K562 (cell line): ENCODE data around the gene GPN1. TPM values are rescaled to one million over a fixed set of nuclear protein-coding genes. Genes with fewer than 3 reads are reported as not detected.

Source experiments
- ATAC-seq: fragments of 200-7000 bp; cut with Tn5 transposase; 3 replicates; pipeline ENCODE4 v1.9.1; 2020; ENCODE audit warnings: moderate library complexity
- BruUV-seq: library from RNA; stranded (reverse); fragments of 400-500 nt; replicated peaks from 2 replicates; lab custom pipeline; 2021; lab: Mats Ljungman, UMichigan
- CTCF ChIA-PET: fragments of 300-600 bp; formaldehyde crosslinking; extraction: SDS; loops from one replicate; lab custom pipeline; 2021; ENCODE audit warnings: low intra/inter-chr PET ratio; lab: Yijun Ruan, JAX
- POLR2A ChIA-PET: fragments of 300-600, 350-650 bp; sonication (Branson Sonifier 250); formaldehyde crosslinking; extraction: SDS; loops from one replicate; lab custom pipeline; 2021; ENCODE audit warnings: antibody characterized with exemption, inconsistent platforms; lab: Yijun Ruan, JAX
- DNase-seq, 4 experiments: peaks; one replicate each; pipeline versions ENCODE4 v3.0.0 to v3.0.0-alpha.2; 2011 to 2018; ENCODE audit warnings: low spot score in 3 of 4, mixed read lengths in 3 of 4; ENCODE audit errors: extremely low read depth in 1 of 4
- FAIRE-seq: peaks from 2 replicates; lab custom pipeline; 2011; peaks lifted over from hg19 to GRCh38; lab: Jason Lieb, UNC
- H2AFZ ChIP-seq: 2 replicates; pipeline ENCODE4 v1.6.0; 2011; ENCODE audit warnings: low read depth, low read length, control low read depth, inconsistent platforms
- H3K27ac ChIP-seq: fragments of 200-600 bp; 3 replicates; pipeline ENCODE4 v1.8.0; 2011; ENCODE audit warnings: low read depth, mild to moderate bottlenecking, control low read depth, inconsistent platforms, low read length, moderate library complexity, mixed read lengths; ENCODE audit errors: extremely low read depth
- H3K27me3 ChIP-seq, 2 experiments: fragments of 300-600 bp in 1 of 2; 2 replicates in 1 of 2; 3 replicates in 1 of 2; pipeline versions ENCODE4 v1.6.0 to v1.8.0; 2011; ENCODE audit warnings: inconsistent platforms in 2 of 2, low read length in 2 of 2, mild to moderate bottlenecking in 1 of 2, mixed read lengths in 1 of 2, moderate library complexity in 1 of 2; ENCODE audit not compliant: control insufficient read depth in 2 of 2, insufficient read depth in 2 of 2
- H3K36me3 ChIP-seq: fragments of 300-600 bp; 3 replicates; pipeline ENCODE4 v1.8.0; 2011; ENCODE audit warnings: mild to moderate bottlenecking, low read length, inconsistent platforms; ENCODE audit not compliant: control insufficient read depth, insufficient read depth
- H3K4me1 ChIP-seq, 2 experiments: fragments of 200-600 bp in 1 of 2; replicated peaks in 1 of 2; 2 replicates in 1 of 2; 3 replicates in 1 of 2; pipeline versions ENCODE4 v1.5.1 to v1.8.0; 2011; ENCODE audit warnings: inconsistent platforms in 2 of 2, low read length in 2 of 2, mild to moderate bottlenecking in 1 of 2, mixed read lengths in 1 of 2, moderate library complexity in 1 of 2; ENCODE audit not compliant: control insufficient read depth in 2 of 2, insufficient read depth in 2 of 2
- H3K4me2 ChIP-seq: 2 replicates; pipeline ENCODE4 v1.6.1; 2011; ENCODE audit warnings: low read length, control low read depth, inconsistent platforms, mixed read lengths; ENCODE audit not compliant: insufficient read depth
- H3K4me3 ChIP-seq: fragments of 200-600 bp; sonication (generic), shearing (Covaris generic); 2 replicates; pipeline ENCODE4 v1.5.1; 2016; ENCODE audit warnings: control low read depth, inconsistent platforms
- H3K79me2 ChIP-seq: fragments of 200-600 bp; 3 replicates; pipeline ENCODE4 v1.8.0; 2011; ENCODE audit warnings: low read length, inconsistent platforms; ENCODE audit not compliant: control insufficient read depth, insufficient read depth
- H3K9ac ChIP-seq, 2 experiments: 2 replicates each; pipeline versions ENCODE4 v1.6.0 to v1.6.1; 2011; ENCODE audit warnings: low read depth in 2 of 2, low read length in 2 of 2, control low read depth in 1 of 2, inconsistent platforms in 1 of 2, mild to moderate bottlenecking in 1 of 2, mixed read lengths in 1 of 2; ENCODE audit not compliant: insufficient read depth in 1 of 2
- H3K9me1 ChIP-seq: one replicate; pipeline ENCODE4 v1.6.0; 2011; ENCODE audit warnings: inconsistent platforms, mild to moderate bottlenecking, low read length, moderate library complexity; ENCODE audit not compliant: control insufficient read depth, insufficient read depth
- H3K9me3 ChIP-seq: replicated peaks from 2 replicates; pipeline ENCODE4 v1.5.1; 2011; ENCODE audit warnings: low read depth, low read length, inconsistent platforms; ENCODE audit not compliant: control insufficient read depth, insufficient read depth
- H4K20me1 ChIP-seq: replicated peaks from 2 replicates; pipeline ENCODE4 v1.6.1; 2011; ENCODE audit warnings: low read length, inconsistent platforms, mixed read lengths; ENCODE audit not compliant: control insufficient read depth, insufficient read depth
- CREBBP ChIP-seq: IDR thresholded peaks from one replicate; pipeline ENCODE4 v1.6.1; 2012; ENCODE audit warnings: low read depth, mild to moderate bottlenecking, control low read depth, inconsistent platforms, low read length
- FOS ChIP-seq: IDR thresholded peaks from 3 replicates; pipeline ENCODE4 v1.6.1; 2011; ENCODE audit not compliant: insufficient read length; ENCODE audit errors: extremely low read depth
- RAD21 ChIP-seq, 2 experiments: fragments of 250-450 bp in 1 of 2; fragments of 450-650 bp in 1 of 2; sonication (Bioruptor Pico) in 1 of 2; formaldehyde crosslinking in 1 of 2; IDR thresholded peaks in 1 of 2; conservative IDR thresholded peaks in 1 of 2; 2 replicates each; pipeline versions ENCODE4 v1.4.0 to v1.8.0; 2020 to 2022; ENCODE audit warnings: mild to moderate bottlenecking in 2 of 2, moderate library complexity in 1 of 2
- RFX1 ChIP-seq: fragments of 450-650 bp; IDR thresholded peaks from 2 replicates; pipeline ENCODE4 v1.6.1; 2016; ENCODE audit warnings: mild to moderate bottlenecking, moderate library complexity
- ZKSCAN3 ChIP-seq: fragments of 250-450 bp; sonication (Bioruptor Pico); IDR thresholded peaks from 2 replicates; pipeline ENCODE4 v1.4.0; 2020
- ZNF507 ChIP-seq: conservative IDR thresholded peaks from 2 replicates; pipeline ENCODE4 v1.6.1; 2017; ENCODE audit warnings: missing genetic modification characterization, missing compliant biosample characterization
- ZSCAN32 ChIP-seq: fragments of 450-650 bp; formaldehyde crosslinking; IDR thresholded peaks from 2 replicates; pipeline ENCODE4 v1.4.0; 2020; ENCODE audit warnings: mild to moderate bottlenecking, moderate library complexity
- WGBS: fragments of 100-300 bp; shearing (Covaris generic); methylation state at CpG from one replicate; pipeline ENCODE4 v1.1.6; 2016; ENCODE audit warnings: low coverage, mixed read lengths; ENCODE audit not compliant: insufficient coverage; ENCODE audit errors: missing lambda C conversion rate; 5-methylcytosine and 5-hydroxymethylcytosine counted together
- in situ Hi-C: fragments of 300-500 bp; cut with MboI; formaldehyde crosslinking; loops from 4 replicates; pipeline ENCODE4 v1.15.0; 2018; ENCODE audit warnings: inconsistent platforms, mixed read lengths
- intact Hi-C: fragments of 100-400 bp; cut with micrococcal nuclease; formaldehyde crosslinking; loops from 2 replicates; pipeline ENCODE4 v1.14.2; 2022
- polyA plus RNA-seq, 8 experiments: library from polyadenylated mRNA; depleted of rRNA in 4 of 8; stranded (reverse) in 5 of 8; unstranded in 3 of 8; fragments of >200 nt; fragmentation: Nextera tagmentation in 2 of 8; fragmentation: Illumina TruSeq in 1 of 8; extraction: Ambion mirVana in 2 of 8; extraction: Trizol in 1 of 8; gene quantifications; 2 replicates each; pipeline versions ENCODE4 v1.2.1 to v1.2.3, GENCODE V29; 2011 to 2014; ENCODE audit warnings: inconsistent platforms in 1 of 8, missing spikeins in 1 of 8
- total RNA-seq, 7 experiments: library from RNA; depleted of rRNA in 6 of 7; stranded (reverse); fragments of >200 nt in 6 of 7; fragmentation: Illumina TruSeq in 2 of 7; extraction: Trizol in 2 of 7; gene quantifications; 2 replicates each; pipeline versions ENCODE4 v1.2.1 to v1.2.3, GENCODE V29; 2011 to 2021; ENCODE audit warnings: low replicate concordance in 1 of 7
- TF ChIP-seq, protein P1 (sequence below): sonication (generic); formaldehyde crosslinking; IDR thresholded peaks from 2 replicates; pipeline ENCODE4 v1.8.0; 2022; ENCODE audit warnings: mild to moderate bottlenecking, missing genetic modification reagents
- TF ChIP-seq, protein P2 (sequence below): fragments of 450-650 bp; conservative IDR thresholded peaks from 2 replicates; pipeline ENCODE4 v1.6.1; 2016; ENCODE audit warnings: missing genetic modification characterization, low read depth, mild to moderate bottlenecking, control low read depth, missing compliant biosample characterization
- TF ChIP-seq, protein P3 (sequence below), 3 experiments: IDR thresholded peaks in 2 of 3; conservative IDR thresholded peaks in 1 of 3; 2 replicates each; pipeline ENCODE4 v1.5.1; 2011 to 2012; ENCODE audit warnings: low read length in 3 of 3, mild to moderate bottlenecking in 3 of 3, control low read depth in 2 of 3, improper control_type of control experiment in 1 of 3, inconsistent platforms in 1 of 3, low read depth in 1 of 3, mixed read lengths in 1 of 3, moderate library complexity in 1 of 3; ENCODE audit not compliant: insufficient read depth in 2 of 3

GPN1 gene
- total and polyA plus RNA-seq, 9 of the 15 experiments (the other 6 are each of a cell fraction or from before 2014, with no cell fraction given): 23.4 to 171 (median 48.2) TPM

DNA sequence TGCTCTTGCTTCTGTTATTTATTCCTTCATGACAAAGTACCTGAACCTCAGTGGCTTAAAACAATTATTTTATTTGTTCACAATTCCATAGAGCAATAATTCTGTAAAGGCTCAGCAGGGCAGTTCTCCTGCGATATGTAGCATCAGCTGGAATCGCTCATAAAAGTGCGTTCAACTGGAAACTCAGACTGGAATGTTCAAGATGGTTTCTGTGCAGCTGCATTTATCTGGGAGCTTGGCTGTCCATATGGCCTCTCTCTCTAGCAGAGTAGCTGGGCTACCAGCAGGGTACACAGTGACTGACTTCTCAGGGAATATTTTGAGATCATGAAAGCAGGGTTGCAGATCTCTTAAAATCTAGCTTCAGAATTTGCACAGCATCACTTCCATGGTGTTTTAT is 13.5 kb upstream of the GPN1 start (continued):
- TF ChIP-seq, protein P1, sequence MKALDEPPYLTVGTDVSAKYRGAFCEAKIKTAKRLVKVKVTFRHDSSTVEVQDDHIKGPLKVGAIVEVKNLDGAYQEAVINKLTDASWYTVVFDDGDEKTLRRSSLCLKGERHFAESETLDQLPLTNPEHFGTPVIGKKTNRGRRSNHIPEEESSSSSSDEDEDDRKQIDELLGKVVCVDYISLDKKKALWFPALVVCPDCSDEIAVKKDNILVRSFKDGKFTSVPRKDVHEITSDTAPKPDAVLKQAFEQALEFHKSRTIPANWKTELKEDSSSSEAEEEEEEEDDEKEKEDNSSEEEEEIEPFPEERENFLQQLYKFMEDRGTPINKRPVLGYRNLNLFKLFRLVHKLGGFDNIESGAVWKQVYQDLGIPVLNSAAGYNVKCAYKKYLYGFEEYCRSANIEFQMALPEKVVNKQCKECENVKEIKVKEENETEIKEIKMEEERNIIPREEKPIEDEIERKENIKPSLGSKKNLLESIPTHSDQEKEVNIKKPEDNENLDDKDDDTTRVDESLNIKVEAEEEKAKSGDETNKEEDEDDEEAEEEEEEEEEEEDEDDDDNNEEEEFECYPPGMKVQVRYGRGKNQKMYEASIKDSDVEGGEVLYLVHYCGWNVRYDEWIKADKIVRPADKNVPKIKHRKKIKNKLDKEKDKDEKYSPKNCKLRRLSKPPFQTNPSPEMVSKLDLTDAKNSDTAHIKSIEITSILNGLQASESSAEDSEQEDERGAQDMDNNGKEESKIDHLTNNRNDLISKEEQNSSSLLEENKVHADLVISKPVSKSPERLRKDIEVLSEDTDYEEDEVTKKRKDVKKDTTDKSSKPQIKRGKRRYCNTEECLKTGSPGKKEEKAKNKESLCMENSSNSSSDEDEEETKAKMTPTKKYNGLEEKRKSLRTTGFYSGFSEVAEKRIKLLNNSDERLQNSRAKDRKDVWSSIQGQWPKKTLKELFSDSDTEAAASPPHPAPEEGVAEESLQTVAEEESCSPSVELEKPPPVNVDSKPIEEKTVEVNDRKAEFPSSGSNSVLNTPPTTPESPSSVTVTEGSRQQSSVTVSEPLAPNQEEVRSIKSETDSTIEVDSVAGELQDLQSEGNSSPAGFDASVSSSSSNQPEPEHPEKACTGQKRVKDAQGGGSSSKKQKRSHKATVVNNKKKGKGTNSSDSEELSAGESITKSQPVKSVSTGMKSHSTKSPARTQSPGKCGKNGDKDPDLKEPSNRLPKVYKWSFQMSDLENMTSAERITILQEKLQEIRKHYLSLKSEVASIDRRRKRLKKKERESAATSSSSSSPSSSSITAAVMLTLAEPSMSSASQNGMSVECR (CRISPR knock-in tag): no peak

DNA sequence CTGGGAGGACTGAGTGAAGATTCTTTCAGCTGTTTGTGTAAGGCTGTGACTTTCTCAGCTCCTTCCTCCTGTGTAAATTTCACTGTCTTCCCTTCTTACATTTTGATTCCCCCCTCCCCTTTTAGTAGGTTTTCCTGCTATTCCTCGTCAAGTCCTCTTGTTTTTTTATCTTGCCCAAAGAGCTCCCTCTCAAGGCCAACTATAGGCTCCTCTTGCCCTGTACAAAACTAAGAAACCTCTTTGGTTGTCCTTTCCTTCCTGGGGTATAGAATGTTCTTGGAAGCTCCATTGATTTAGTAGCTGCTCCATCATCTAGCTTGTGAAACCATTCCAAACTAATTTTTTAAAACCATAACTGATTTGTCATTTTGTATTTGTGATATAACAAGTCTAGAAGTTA is 7.3 kb upstream of the GPN1 start:
- Histone ChIP-seq H3K9ac (no peak overlapping the region), H4K20me1 (no peaks in the 10 kb centered on the region), H3K4me3 (no peak overlapping the region), H3K79me2 (no peaks in the 10 kb centered on the region), H3K9me3 (no peaks in the 10 kb centered on the region), H3K27ac (no peak overlapping the region), H2AFZ (no peak overlapping the region), H3K4me2 (no peak overlapping the region), H3K4me1 (no peaks in the 10 kb centered on the region), H3K9me1 (no peaks in the 10 kb centered on the region), H3K27me3 (no peaks in the 10 kb centered on the region), H3K36me3 (peaks cover 88% of the 10 kb centered on the region)
- no TSS peak for BruUV-seq
- 25% methylated on average over 1 of the region's 1 CpG for WGBS
- in situ Hi-C loops (no loop called here), intact Hi-C loops (loop anchor here (10.0 kb wide), 1 partner anchor 137 kb away; the partner anchor contains the start of gene IFT172)
- TF ChIP-seq RAD21 (CRISPR knock-in tag; conservative IDR thresholded peaks at IDR 0.05 in 1 of 2, IDR thresholded peaks at IDR 0.05 in 1 of 2) (peak in 1 of 2 experiments; percentile 31; a peak in 1 of 4 replicates), ZKSCAN3 (no peak), ZNF507 (tag) (no peak), FOS (no peak), RFX1 (0 out of 2 replicates have a peak, but pooled peaks have one; percentile 23), ZSCAN32 (CRISPR knock-in tag) (no peak), CREBBP (no peak)
- TF ChIP-seq, protein P2, sequence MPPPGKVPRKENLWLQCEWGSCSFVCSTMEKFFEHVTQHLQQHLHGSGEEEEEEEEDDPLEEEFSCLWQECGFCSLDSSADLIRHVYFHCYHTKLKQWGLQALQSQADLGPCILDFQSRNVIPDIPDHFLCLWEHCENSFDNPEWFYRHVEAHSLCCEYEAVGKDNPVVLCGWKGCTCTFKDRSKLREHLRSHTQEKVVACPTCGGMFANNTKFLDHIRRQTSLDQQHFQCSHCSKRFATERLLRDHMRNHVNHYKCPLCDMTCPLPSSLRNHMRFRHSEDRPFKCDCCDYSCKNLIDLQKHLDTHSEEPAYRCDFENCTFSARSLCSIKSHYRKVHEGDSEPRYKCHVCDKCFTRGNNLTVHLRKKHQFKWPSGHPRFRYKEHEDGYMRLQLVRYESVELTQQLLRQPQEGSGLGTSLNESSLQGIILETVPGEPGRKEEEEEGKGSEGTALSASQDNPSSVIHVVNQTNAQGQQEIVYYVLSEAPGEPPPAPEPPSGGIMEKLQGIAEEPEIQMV (tag): peak; percentile 63; the same call in 1 of the 2 replicates
- TF ChIP-seq, protein P3, sequence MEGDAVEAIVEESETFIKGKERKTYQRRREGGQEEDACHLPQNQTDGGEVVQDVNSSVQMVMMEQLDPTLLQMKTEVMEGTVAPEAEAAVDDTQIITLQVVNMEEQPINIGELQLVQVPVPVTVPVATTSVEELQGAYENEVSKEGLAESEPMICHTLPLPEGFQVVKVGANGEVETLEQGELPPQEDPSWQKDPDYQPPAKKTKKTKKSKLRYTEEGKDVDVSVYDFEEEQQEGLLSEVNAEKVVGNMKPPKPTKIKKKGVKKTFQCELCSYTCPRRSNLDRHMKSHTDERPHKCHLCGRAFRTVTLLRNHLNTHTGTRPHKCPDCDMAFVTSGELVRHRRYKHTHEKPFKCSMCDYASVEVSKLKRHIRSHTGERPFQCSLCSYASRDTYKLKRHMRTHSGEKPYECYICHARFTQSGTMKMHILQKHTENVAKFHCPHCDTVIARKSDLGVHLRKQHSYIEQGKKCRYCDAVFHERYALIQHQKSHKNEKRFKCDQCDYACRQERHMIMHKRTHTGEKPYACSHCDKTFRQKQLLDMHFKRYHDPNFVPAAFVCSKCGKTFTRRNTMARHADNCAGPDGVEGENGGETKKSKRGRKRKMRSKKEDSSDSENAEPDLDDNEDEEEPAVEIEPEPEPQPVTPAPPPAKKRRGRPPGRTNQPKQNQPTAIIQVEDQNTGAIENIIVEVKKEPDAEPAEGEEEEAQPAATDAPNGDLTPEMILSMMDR (IDR thresholded peaks at IDR 0.05 in 2 of 3, conservative IDR thresholded peaks at IDR 0.05 in 1 of 3; ENCODE audit: insufficient read depth in 2 of 3, low read depth in 1 of 3, low read length in 3 of 3): peak in 1 of 3 experiments; percentile 28; a peak in 1 of 6 replicates
- ChIA-PET POLR2A (interaction anchor here (1.9 to 2.1 kb wide), 2 partner anchors 11 to 25 kb away, joined by 7 to 8 read pairs; no protein-coding TSS in a partner anchor), CTCF (no interaction called here)
- FAIRE-seq: no peak
- no peak for ATAC-seq
- peak in 1 of 4 experiments; percentile 7 for DNase-seq
